ENCODE measurements around the gene C9orf153.

C9orf153 gene

GRCh38 chr9:86288499-86289198, 29.2 kb upstream of the C9orf153 start:
- DNase-seq (ENCODE audit: low spot score) = no peak

DNA sequence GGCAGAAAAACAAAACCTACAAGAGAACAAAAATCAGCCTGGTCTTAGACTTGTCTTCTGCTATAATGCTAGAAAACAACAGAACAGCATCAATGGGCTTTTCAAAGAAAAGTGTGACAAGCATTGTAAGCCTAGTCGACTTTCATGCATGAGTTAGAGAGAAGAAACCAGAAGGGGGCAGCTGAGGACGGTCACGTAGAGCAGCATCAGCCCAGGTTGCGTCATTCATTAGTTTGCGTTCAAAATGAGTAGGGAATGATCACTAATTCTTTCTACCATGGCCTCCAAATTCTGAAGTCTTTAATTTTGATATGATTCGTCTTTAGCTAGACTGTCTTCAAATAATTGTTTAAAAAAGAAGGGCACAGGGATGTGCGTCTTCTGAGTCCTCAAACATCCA, 27.6 kb upstream of the C9orf153 start:
- no peaks in the 10 kb centered on the region for H3K79me1 ChIP-seq (ENCODE audit: low read depth, low read length)
- H2BK12ac ChIP-seq (ENCODE audit: low read length) = no peak overlapping the region
- H3K4ac ChIP-seq (ENCODE audit: low read length) = no peak overlapping the region
- no CpG with 5 or more reads among the region's 7 CpGs for WGBS, 2 donors (ENCODE audit: extremely low coverage in 2 of 2, insufficient read length in 2 of 2, insufficient replicate concordance in 1 of 2)
- H3K27me3 ChIP-seq (ENCODE audit: control insufficient read depth in 3 of 3, insufficient read depth in 3 of 3, low read depth in 1 of 3, low read length in 3 of 3) = no peaks in the 10 kb centered on the region
- H2AFZ ChIP-seq (ENCODE audit: low read length) = peak overlapping the region; percentile 62
- no peak overlapping the region for H2AK5ac ChIP-seq (ENCODE audit: low read depth, low read length)
- no peak overlapping the region for H3K9ac ChIP-seq (ENCODE audit: low read depth, low read length, poor library complexity)
- H3K18ac ChIP-seq (ENCODE audit: low read length) = no peak overlapping the region
- H2BK15ac ChIP-seq (ENCODE audit: low read length) = no peak overlapping the region
- no peaks in the 10 kb centered on the region for H3K9me3 ChIP-seq (replicated peaks in 1 of 2; ENCODE audit: control insufficient read depth in 2 of 2, insufficient read depth in 1 of 2, low read depth in 1 of 2, low read length in 2 of 2)
- peaks cover 9 to 24% of the 10 kb centered on the region in 2 donors for H3K4me1 ChIP-seq (ENCODE audit: control insufficient read depth in 2 of 2, insufficient read depth in 1 of 2, low read depth in 1 of 2, low read length in 2 of 2)
- no peak overlapping the region for H2BK120ac ChIP-seq (ENCODE audit: low read depth, low read length)
- H3K27ac ChIP-seq (replicated peaks; ENCODE audit: low read length) = no peak overlapping the region
- peaks cover 0 to 3% of the 10 kb centered on the region in 2 donors for H3K36me3 ChIP-seq (replicated peaks in 1 of 2; ENCODE audit: control insufficient read depth in 2 of 2, insufficient read depth in 2 of 2, low read length in 2 of 2)
- H4K8ac ChIP-seq (ENCODE audit: low read depth, low read length) = no peak overlapping the region
- H3K4me3 ChIP-seq (ENCODE audit: low read length in 2 of 2) = no peak overlapping the region
- H3K23ac ChIP-seq (ENCODE audit: low read depth, low read length, poor library complexity) = no peak overlapping the region
- no peak overlapping the region for H3K4me2 ChIP-seq (ENCODE audit: insufficient read depth, low read length, poor library complexity, severe bottlenecking)
- no peak overlapping the region for H3K14ac ChIP-seq (ENCODE audit: low read length)
- H2BK5ac ChIP-seq (ENCODE audit: low read length) = no peak overlapping the region
- H4K91ac ChIP-seq (ENCODE audit: low read depth, low read length, poor library complexity) = no peak overlapping the region
- peak; percentile 54 for DNase-seq (ENCODE audit: low spot score)

More at GRCh38 chr9:86288499-86289198, 29.2 kb upstream of the C9orf153 start:
- H3K9me3 ChIP-seq (replicated peaks in 1 of 2; ENCODE audit: control insufficient read depth in 2 of 2, insufficient read depth in 1 of 2, low read depth in 1 of 2, low read length in 2 of 2) = no peaks in the 10 kb centered on the region
- H3K79me1 ChIP-seq (ENCODE audit: low read depth, low read length) = no peaks in the 10 kb centered on the region
- H3K27ac ChIP-seq (replicated peaks; ENCODE audit: low read length) = no peak overlapping the region
- no peak overlapping the region for H3K18ac ChIP-seq (ENCODE audit: low read length)
- H3K4me1 ChIP-seq (ENCODE audit: control insufficient read depth in 2 of 2, insufficient read depth in 1 of 2, low read depth in 1 of 2, low read length in 2 of 2) = peaks cover 4 to 19% of the 10 kb centered on the region in 2 donors
- H3K4ac ChIP-seq (ENCODE audit: low read length) = no peak overlapping the region
- H4K8ac ChIP-seq (ENCODE audit: low read depth, low read length) = no peak overlapping the region
- H2BK120ac ChIP-seq (ENCODE audit: low read depth, low read length) = no peak overlapping the region
- peaks cover 0 to 3% of the 10 kb centered on the region in 2 donors for H3K36me3 ChIP-seq (replicated peaks in 1 of 2; ENCODE audit: control insufficient read depth in 2 of 2, insufficient read depth in 2 of 2, low read length in 2 of 2)
- no peak overlapping the region for H3K9ac ChIP-seq (ENCODE audit: low read depth, low read length, poor library complexity)
- no CpG with 5 or more reads among the region's 6 CpGs for WGBS, 2 donors (ENCODE audit: extremely low coverage in 2 of 2, insufficient read length in 2 of 2, insufficient replicate concordance in 1 of 2)
- no peak overlapping the region for H3K4me3 ChIP-seq (ENCODE audit: low read length in 2 of 2)
- H3K27me3 ChIP-seq (ENCODE audit: control insufficient read depth in 3 of 3, insufficient read depth in 3 of 3, low read depth in 1 of 3, low read length in 3 of 3) = no peaks in the 10 kb centered on the region
- no peak overlapping the region for H3K14ac ChIP-seq (ENCODE audit: low read length)
- no peak overlapping the region for H2BK12ac ChIP-seq (ENCODE audit: low read length)
- H3K4me2 ChIP-seq (ENCODE audit: insufficient read depth, low read length, poor library complexity, severe bottlenecking) = no peak overlapping the region
- no peak overlapping the region for H2AFZ ChIP-seq (ENCODE audit: low read length)
- H4K91ac ChIP-seq (ENCODE audit: low read depth, low read length, poor library complexity) = no peak overlapping the region
- no peak overlapping the region for H2BK15ac ChIP-seq (ENCODE audit: low read length)
- no peak overlapping the region for H2BK5ac ChIP-seq (ENCODE audit: low read length)
- no peak overlapping the region for H3K23ac ChIP-seq (ENCODE audit: low read depth, low read length, poor library complexity)
- H2AK5ac ChIP-seq (ENCODE audit: low read depth, low read length) = no peak overlapping the region

DNA sequence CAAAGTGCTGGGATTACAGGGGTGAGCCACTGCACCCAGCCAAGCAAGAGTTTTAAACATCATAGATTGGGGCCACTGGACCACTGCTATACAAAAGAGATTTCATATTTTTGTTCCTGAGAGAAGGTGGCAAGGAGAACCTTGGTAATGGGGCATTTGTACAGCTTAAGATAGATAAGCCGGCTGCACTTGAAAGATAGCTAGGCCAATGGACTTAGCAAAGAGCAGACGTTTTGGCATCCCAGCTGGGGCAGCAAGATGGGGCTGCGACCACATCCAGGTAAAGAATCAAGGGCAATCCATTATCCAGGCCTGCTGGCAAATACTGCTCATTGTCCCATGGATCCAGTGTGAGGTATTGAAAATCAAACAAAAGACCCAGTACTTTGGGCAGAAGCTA, 26.8 kb upstream of the C9orf153 start:
- no peak overlapping the region for H3K9ac ChIP-seq (ENCODE audit: low read depth, low read length, poor library complexity)
- H3K4me2 ChIP-seq (ENCODE audit: insufficient read depth, low read length, poor library complexity, severe bottlenecking) = no peak overlapping the region
- H3K4me1 ChIP-seq (ENCODE audit: control insufficient read depth in 2 of 2, insufficient read depth in 1 of 2, low read depth in 1 of 2, low read length in 2 of 2) = peaks cover 9 to 24% of the 10 kb centered on the region in 2 donors
- H3K14ac ChIP-seq (ENCODE audit: low read length) = no peak overlapping the region
- no peak overlapping the region for H3K18ac ChIP-seq (ENCODE audit: low read length)
- no peak overlapping the region for H2AK5ac ChIP-seq (ENCODE audit: low read depth, low read length)
- H3K23ac ChIP-seq (ENCODE audit: low read depth, low read length, poor library complexity) = no peak overlapping the region
- H3K36me3 ChIP-seq (replicated peaks in 1 of 2; ENCODE audit: control insufficient read depth in 2 of 2, insufficient read depth in 2 of 2, low read length in 2 of 2) = peaks cover 0 to 3% of the 10 kb centered on the region in 2 donors
- no peak overlapping the region for H2BK15ac ChIP-seq (ENCODE audit: low read length)
- no peak overlapping the region for H4K8ac ChIP-seq (ENCODE audit: low read depth, low read length)
- DNase-seq (ENCODE audit: low spot score) = no peak
- no peak overlapping the region for H2BK12ac ChIP-seq (ENCODE audit: low read length)
- no peaks in the 10 kb centered on the region for H3K9me3 ChIP-seq (replicated peaks in 1 of 2; ENCODE audit: control insufficient read depth in 2 of 2, insufficient read depth in 1 of 2, low read depth in 1 of 2, low read length in 2 of 2)
- no peak overlapping the region for H3K27ac ChIP-seq (replicated peaks; ENCODE audit: low read length)
- no CpG with 5 or more reads among the region's 3 CpGs for WGBS, 2 donors (ENCODE audit: extremely low coverage in 2 of 2, insufficient read length in 2 of 2, insufficient replicate concordance in 1 of 2)
- no peak overlapping the region for H3K4me3 ChIP-seq (ENCODE audit: low read length in 2 of 2)
- no peak overlapping the region for H3K4ac ChIP-seq (ENCODE audit: low read length)
- no peaks in the 10 kb centered on the region for H3K27me3 ChIP-seq (ENCODE audit: control insufficient read depth in 3 of 3, insufficient read depth in 3 of 3, low read depth in 1 of 3, low read length in 3 of 3)
- H2AFZ ChIP-seq (ENCODE audit: low read length) = no peak overlapping the region
- H4K91ac ChIP-seq (ENCODE audit: low read depth, low read length, poor library complexity) = no peak overlapping the region
- no peak overlapping the region for H2BK120ac ChIP-seq (ENCODE audit: low read depth, low read length)
- no peak overlapping the region for H2BK5ac ChIP-seq (ENCODE audit: low read length)
- H3K79me1 ChIP-seq (ENCODE audit: low read depth, low read length) = no peaks in the 10 kb centered on the region

- no peak overlapping the region for H3K18ac ChIP-seq (ENCODE audit: low read length)
- H2BK15ac ChIP-seq (ENCODE audit: low read length) = no peak overlapping the region
- no peaks in the 10 kb centered on the region for H3K9me3 ChIP-seq (replicated peaks in 1 of 2; ENCODE audit: control insufficient read depth in 2 of 2, insufficient read depth in 1 of 2, low read depth in 1 of 2, low read length in 2 of 2)
- H2BK12ac ChIP-seq (ENCODE audit: low read length) = no peak overlapping the region
- no peak overlapping the region for H3K4me3 ChIP-seq (ENCODE audit: low read length in 2 of 2)
- no peaks in the 10 kb centered on the region for H3K36me3 ChIP-seq (replicated peaks in 1 of 2; ENCODE audit: control insufficient read depth in 2 of 2, insufficient read depth in 2 of 2, low read length in 2 of 2)
- DNase-seq (ENCODE audit: low spot score) = no peak
- H3K27ac ChIP-seq (replicated peaks; ENCODE audit: low read length) = no peak overlapping the region
- H2BK120ac ChIP-seq (ENCODE audit: low read depth, low read length) = no peak overlapping the region
- no peak overlapping the region for H4K91ac ChIP-seq (ENCODE audit: low read depth, low read length, poor library complexity)
- no peak overlapping the region for H2AK5ac ChIP-seq (ENCODE audit: low read depth, low read length)
- WGBS, 2 donors (ENCODE audit: extremely low coverage in 2 of 2, insufficient read length in 2 of 2, insufficient replicate concordance in 1 of 2) = no CpG with 5 or more reads among the region's 2 CpGs
- H3K4ac ChIP-seq (ENCODE audit: low read length) = no peak overlapping the region
- H3K14ac ChIP-seq (ENCODE audit: low read length) = no peak overlapping the region
- H2AFZ ChIP-seq (ENCODE audit: low read length) = no peak overlapping the region
- no peak overlapping the region for H3K9ac ChIP-seq (ENCODE audit: low read depth, low read length, poor library complexity)
- H3K27me3 ChIP-seq (ENCODE audit: control insufficient read depth in 3 of 3, insufficient read depth in 3 of 3, low read depth in 1 of 3, low read length in 3 of 3) = no peaks in the 10 kb centered on the region
- no peak overlapping the region for H4K8ac ChIP-seq (ENCODE audit: low read depth, low read length)
- H3K23ac ChIP-seq (ENCODE audit: low read depth, low read length, poor library complexity) = no peak overlapping the region
- no peak overlapping the region for H3K4me2 ChIP-seq (ENCODE audit: insufficient read depth, low read length, poor library complexity, severe bottlenecking)
- H3K4me1 ChIP-seq (ENCODE audit: control insufficient read depth in 2 of 2, insufficient read depth in 1 of 2, low read depth in 1 of 2, low read length in 2 of 2) = peaks cover 11 to 30% of the 10 kb centered on the region in 2 donors
- no peaks in the 10 kb centered on the region for H3K79me1 ChIP-seq (ENCODE audit: low read depth, low read length)
- H2BK5ac ChIP-seq (ENCODE audit: low read length) = no peak overlapping the region
Measured at GRCh38 chr9:86285261-86285660, 25.8 kb upstream of the C9orf153 start.

Data from neuronal stem cell (in vitro differentiated cells).